ENCODE measurements around the gene NFKBIL1.
"Not testable (repeated sequence)": the region's sequence is repeated elsewhere in the genome, so short reads cannot be mapped to it uniquely, and the experiment has no call there.

The NFKBIL1 gene

GRCh38 chr6:31579546-31580437 is 32.4 kb downstream of the NFKBIL1 start:
- in situ Hi-C loops (cut with MboI; ENCODE audit: low sequenced_read_pairs) = no loop called here

DNA sequence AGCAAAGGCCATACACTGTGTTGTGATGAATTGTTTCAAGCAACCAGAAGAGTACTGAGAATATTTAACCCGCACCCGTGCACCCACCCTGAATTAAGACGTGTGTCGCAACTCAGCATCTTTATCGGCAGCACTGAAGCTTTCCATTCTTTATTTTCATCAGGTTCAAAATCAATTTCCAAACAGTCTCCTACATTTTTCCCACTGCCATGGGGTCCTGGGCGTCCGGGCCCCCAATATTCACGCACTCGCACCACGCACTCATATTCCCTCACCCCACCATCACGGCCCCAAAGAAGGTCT is 33.0 kb downstream of the NFKBIL1 start:
- in situ Hi-C loops (cut with MboI; ENCODE audit: low sequenced_read_pairs) = no loop called here

DNA sequence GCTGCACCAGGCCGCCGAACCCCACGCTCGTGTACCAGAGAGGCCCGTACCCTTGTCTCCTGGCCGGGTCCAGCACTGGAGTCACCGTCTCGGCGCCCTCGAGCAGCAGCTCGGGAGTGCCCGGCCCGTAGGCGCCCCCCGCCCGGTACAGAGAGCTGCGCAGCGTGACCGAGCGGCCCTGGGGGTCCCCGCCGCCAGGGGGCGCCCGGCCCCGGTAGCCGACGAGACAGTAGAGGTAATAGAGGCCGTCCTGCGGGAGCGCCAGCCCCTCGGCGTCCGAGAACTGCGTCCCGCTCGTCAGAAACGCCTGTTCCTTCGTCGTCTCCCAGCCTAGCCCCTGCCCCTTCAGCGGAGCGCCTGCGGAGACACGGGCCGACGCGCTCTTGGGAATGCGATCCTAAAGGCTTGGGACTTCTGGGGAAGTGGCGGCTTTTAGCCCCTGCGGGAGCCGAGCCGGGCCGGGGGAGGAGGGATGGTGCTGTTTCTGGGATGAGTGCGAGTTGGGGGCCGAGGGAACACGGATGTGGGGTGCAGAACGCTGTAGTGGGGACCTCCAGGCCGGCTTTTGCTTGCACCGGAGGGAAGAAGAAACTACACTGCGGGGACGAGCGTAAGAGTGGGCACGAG is 33.5 kb downstream of the NFKBIL1 start:
- in situ Hi-C loops (cut with MboI; ENCODE audit: low sequenced_read_pairs) = no loop called here

- in situ Hi-C loops (cut with MboI; ENCODE audit: low sequenced_read_pairs) = no loop called here
These were observed 34.2 kb downstream of the NFKBIL1 start for GRCh38 chr6:31581434-31582229.

DNA sequence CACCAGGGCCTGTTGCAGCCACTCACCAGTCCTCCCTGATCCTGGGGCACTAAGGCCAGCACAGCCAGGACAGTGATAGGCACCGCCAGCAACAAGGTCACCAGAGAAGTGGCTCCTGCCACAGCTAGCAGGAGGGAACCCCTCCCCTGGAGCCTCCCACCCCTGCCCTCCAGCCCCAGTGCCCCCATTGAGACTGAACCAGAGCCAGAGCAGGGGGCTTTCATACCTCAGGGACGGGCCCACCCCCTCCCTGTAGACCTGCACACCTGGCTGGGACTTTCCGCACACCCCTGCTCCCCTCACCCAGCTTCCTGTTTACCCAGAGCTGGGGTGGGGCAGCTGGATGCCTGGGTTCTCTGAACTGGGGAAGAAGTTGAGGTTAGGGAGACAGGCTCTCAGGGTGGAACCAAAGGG is 34.8 kb downstream of the NFKBIL1 start, which contains the start of gene LTB:
LTB (minus strand) TSS at position 195 of the 414 bp plus-strand sequence; CDS start at position 188, 7 bp downstream.
- in situ Hi-C loops (cut with MboI; ENCODE audit: low sequenced_read_pairs) = no loop called here

- in situ Hi-C loops (cut with MboI; ENCODE audit: low sequenced_read_pairs) = no loop called here
These were observed 38.1 kb downstream of the NFKBIL1 start for GRCh38 chr6:31585491-31585890.

- in situ Hi-C loops (cut with MboI; ENCODE audit: low sequenced_read_pairs) = no loop called here
These were observed 38.6 kb downstream of the NFKBIL1 start, which contains the start of gene LST1 for GRCh38 chr6:31586008-31586407. Gene LST1, plus strand, starts transcription at chr6:31586277. Its CDS starts 1,023 bp downstream, at chr6:31587300.

- in situ Hi-C loops (cut with MboI; ENCODE audit: low sequenced_read_pairs) = no loop called here
These were observed 39.3 kb downstream of the NFKBIL1 start for GRCh38 chr6:31586599-31587281.

DNA sequence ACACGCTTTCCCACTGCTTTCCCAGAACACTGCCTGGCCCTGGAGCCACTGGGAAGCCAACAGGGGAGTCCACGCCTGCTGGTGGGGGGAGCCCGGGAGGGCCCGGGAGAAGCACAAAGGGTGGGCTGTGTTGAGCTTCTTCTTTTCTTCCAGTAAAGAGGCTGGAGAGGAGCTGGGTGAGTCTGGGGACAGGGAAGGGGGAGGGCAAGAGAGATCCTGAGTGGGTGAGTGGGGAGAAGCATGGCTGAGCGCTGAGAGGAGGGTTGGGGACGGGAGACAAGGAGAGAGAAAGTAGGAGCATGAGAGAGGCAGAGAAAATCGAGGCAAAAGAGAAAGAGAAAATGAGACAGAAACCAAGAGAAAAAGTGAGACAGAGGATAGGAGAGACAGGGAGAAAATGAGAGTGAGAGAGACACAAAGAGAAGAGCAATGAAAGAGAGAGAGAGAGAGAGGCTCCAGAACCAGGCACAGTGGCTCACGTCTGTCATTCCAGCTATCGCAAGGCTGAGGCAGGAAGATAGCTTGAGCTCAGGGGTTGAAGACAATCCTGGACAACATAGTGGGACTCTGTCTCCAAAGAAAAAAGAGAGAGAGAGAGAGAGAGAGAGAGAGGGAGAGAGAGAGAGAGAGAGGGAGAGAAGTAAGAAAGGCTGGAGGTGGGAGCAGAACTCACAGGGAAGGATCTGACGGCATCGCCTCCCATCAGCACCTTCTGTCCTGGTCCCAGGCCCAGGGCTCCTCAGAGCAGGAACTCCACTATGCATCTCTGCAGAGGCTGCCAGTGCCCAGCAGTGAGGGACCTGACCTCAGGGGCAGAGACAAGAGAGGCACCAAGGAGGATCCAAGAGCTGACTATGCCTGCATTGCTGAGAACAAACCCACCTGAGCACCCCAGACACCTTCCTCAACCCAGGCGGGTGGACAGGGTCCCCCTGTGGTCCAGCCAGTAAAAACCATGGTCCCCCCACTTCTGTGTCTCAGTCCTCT is 40.7 kb downstream of the NFKBIL1 start:
- in situ Hi-C loops (cut with MboI; ENCODE audit: low sequenced_read_pairs) = no loop called here

GRCh38 chr6:31588871-31589650 is 41.7 kb downstream of the NFKBIL1 start:
- in situ Hi-C loops (cut with MboI; ENCODE audit: low sequenced_read_pairs) = no loop called here

GRCh38 chr6:31590691-31591090 is 43.3 kb downstream of the NFKBIL1 start:
- in situ Hi-C loops (cut with MboI; ENCODE audit: low sequenced_read_pairs) = not testable (repeated sequence)

GRCh38 chr6:31592396-31592771 is 45.0 kb downstream of the NFKBIL1 start:
- in situ Hi-C loops (cut with MboI; ENCODE audit: low sequenced_read_pairs) = no loop called here

DNA sequence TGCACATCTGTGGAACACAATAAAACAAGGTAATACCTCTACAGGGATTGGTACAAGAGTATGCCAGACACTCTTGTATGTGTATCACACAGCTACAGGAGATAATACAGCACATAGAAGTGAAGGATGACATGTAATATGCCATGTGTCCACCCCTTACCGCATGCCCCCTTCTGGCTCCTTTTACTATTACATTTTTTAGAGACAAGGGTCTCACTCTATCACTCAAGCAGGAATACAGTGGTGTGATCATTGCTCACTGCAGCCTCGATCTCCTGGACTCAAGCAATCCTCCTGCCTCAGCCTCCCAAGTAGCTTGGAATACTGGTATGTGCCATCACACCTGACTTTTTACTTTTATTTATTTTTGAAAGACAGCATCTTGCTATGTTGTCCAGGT is 49.6 kb downstream of the NFKBIL1 start:
- in situ Hi-C loops (cut with MboI; ENCODE audit: low sequenced_read_pairs) = loop anchor here (5.0 kb wide), 1 partner anchor 35 kb away; no protein-coding TSS in a partner anchor

DNA sequence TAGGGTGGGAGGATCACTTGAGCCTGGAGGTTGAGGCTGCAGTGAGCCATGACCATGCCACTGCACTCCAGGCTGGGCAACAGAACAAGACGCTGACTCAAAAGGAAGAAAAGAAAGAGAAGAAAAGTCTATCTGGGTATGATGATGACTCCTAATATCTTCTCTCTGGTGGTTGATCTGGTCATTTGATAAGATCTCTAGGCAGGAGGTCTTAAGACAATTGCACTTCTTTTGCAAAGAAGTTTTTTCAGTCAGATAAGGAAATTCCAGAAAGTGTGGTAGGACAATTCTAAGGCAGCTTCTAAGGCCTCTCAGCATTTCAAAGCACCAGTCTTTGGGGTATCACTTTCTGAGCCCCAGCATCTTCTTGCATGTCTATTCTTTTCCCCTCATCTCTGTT is 59.9 kb downstream of the NFKBIL1 start:
- in situ Hi-C loops (cut with MboI; ENCODE audit: low sequenced_read_pairs) = no loop called here
